ENCODE measurements around the gene KCNG2. TPM values are rescaled to one million over a fixed set of nuclear protein-coding genes. Genes with fewer than 3 reads are reported as not detected.

KCNG2 gene
- total RNA-seq, 1 experiment from 2014 or later = not detected

DNA sequence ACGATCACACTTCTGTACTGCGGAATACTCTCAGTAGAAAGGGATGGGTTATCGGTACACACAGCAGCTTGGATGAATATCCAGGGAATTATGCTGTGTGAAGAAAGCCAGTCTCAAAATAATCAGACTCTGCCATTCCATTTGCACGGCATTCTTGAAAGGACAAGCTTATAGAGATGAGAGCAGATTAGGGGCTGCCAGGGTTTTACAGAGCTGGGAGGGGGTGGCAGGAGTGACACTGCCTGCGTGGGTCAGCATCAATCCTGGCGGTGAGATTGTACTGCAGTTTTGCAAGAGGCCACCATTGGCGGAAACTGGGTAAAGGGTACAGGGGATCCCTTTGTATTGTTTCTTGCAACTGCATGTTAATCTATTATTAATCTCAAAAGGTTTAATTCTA lies 16.6 kb downstream of the KCNG2 start:
- intact Hi-C loops (cut with micrococcal nuclease; ENCODE audit: unreplicated experiment) = no loop called here
- no peaks in the 10 kb centered on the region for H3K36me3 ChIP-seq (ENCODE audit: control insufficient read depth, insufficient read depth, low read length)
- no peaks in the 10 kb centered on the region for H3K27me3 ChIP-seq (replicated peaks; ENCODE audit: control insufficient read depth, insufficient read depth, low read length)
- no peaks in the 10 kb centered on the region for H3K9me3 Mint-ChIP-seq (ENCODE audit: unreplicated experiment)
- no peak overlapping the region for H3K4me3 Mint-ChIP-seq (ENCODE audit: unreplicated experiment)
- H3K4me1 ChIP-seq = no peaks in the 10 kb centered on the region
- ChIA-PET POLR2A (no interaction called here), CTCF (no interaction called here)
- H3K4me3 ChIP-seq (ENCODE audit: low read depth, low read length) = no peak overlapping the region
- H3K36me3 Mint-ChIP-seq (ENCODE audit: insufficient read depth, unreplicated experiment) = no peaks in the 10 kb centered on the region
- no peak overlapping the region for H3K27ac Mint-ChIP-seq (ENCODE audit: unreplicated experiment)
- no TSS peak for BruUV-seq (replicated peaks)
- H3K27me3 Mint-ChIP-seq (ENCODE audit: insufficient read depth, unreplicated experiment) = peaks cover 2% of the 10 kb centered on the region
- H3K9me3 ChIP-seq = no peaks in the 10 kb centered on the region
- TF ChIP-seq, protein P1, sequence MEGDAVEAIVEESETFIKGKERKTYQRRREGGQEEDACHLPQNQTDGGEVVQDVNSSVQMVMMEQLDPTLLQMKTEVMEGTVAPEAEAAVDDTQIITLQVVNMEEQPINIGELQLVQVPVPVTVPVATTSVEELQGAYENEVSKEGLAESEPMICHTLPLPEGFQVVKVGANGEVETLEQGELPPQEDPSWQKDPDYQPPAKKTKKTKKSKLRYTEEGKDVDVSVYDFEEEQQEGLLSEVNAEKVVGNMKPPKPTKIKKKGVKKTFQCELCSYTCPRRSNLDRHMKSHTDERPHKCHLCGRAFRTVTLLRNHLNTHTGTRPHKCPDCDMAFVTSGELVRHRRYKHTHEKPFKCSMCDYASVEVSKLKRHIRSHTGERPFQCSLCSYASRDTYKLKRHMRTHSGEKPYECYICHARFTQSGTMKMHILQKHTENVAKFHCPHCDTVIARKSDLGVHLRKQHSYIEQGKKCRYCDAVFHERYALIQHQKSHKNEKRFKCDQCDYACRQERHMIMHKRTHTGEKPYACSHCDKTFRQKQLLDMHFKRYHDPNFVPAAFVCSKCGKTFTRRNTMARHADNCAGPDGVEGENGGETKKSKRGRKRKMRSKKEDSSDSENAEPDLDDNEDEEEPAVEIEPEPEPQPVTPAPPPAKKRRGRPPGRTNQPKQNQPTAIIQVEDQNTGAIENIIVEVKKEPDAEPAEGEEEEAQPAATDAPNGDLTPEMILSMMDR (IDR thresholded peaks at IDR 0.05; ENCODE audit: insufficient read depth in 1 of 2, low read depth in 1 of 2, low read length in 1 of 2, severe bottlenecking in 1 of 2, unreplicated experiment in 1 of 2) = no peak
- DNase-seq = no peak
- H3K4me1 Mint-ChIP-seq (ENCODE audit: low read depth, unreplicated experiment) = no peaks in the 10 kb centered on the region

DNA sequence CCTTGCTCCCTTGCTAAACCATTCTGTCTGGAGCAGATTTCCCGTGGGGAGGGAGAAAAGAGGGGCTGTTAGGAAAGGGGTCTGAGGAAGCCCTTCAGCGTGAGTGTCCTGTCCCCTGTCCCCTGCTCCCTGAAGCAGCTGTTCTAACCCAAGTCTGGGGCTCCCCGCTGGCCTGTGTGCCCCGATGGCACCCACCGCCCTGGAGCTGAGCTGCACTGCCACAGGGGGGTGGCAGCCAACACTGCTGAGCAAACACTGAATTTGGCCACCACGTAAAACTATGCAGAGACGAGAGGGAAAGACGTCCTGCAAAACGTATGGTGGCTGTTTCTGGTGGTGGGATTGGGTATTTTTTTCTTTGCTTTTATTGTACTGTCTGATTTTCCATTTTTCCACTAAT lies 17.9 kb downstream of the KCNG2 start:
- Mint-ChIP-seq H3K9me3 (ENCODE audit: unreplicated experiment) (no peaks in the 10 kb centered on the region), H3K27ac (ENCODE audit: unreplicated experiment) (no peak overlapping the region), H3K4me1 (ENCODE audit: low read depth, unreplicated experiment) (no peaks in the 10 kb centered on the region), H3K36me3 (ENCODE audit: insufficient read depth, unreplicated experiment) (no peaks in the 10 kb centered on the region), H3K27me3 (ENCODE audit: insufficient read depth, unreplicated experiment) (peaks cover 2% of the 10 kb centered on the region), H3K4me3 (ENCODE audit: unreplicated experiment) (no peak overlapping the region)
- no peaks in the 10 kb centered on the region for H3K4me1 ChIP-seq
- intact Hi-C loops (cut with micrococcal nuclease; ENCODE audit: unreplicated experiment) = no loop called here
- CTCF ChIA-PET = no interaction called here
- no peaks in the 10 kb centered on the region for H3K36me3 ChIP-seq (ENCODE audit: control insufficient read depth, insufficient read depth, low read length)
- TF ChIP-seq, protein P1 (IDR thresholded peaks at IDR 0.05; ENCODE audit: insufficient read depth in 1 of 2, low read depth in 1 of 2, low read length in 1 of 2, severe bottlenecking in 1 of 2, unreplicated experiment in 1 of 2) = no peak
- H3K27me3 ChIP-seq (replicated peaks; ENCODE audit: control insufficient read depth, insufficient read depth, low read length) = no peaks in the 10 kb centered on the region
- H3K9me3 ChIP-seq = no peaks in the 10 kb centered on the region
- no TSS peak for BruUV-seq (replicated peaks)
- no peak for DNase-seq
- POLR2A ChIA-PET = no interaction called here
- no peak overlapping the region for H3K4me3 ChIP-seq (ENCODE audit: low read depth, low read length)

DNA sequence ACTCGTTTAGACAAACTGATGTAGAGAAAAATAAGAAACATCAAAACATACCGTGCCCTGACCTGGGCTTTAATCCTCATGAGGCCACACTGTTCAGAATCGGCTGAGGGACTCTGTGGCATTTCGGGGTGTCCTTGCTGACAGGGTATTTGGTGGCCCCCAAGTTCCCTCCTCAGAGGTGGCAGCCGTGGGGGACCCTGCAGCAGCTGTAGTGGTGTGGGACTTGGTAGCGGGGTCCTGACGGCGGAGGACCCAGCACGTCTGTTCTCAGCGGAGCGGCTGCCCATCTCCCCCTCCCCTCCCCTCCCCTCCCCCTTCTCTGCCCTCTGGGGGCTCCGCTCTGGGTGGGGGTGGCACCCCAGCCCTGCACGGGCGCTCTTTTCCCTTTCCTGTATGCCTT lies 18.4 kb downstream of the KCNG2 start:
- intact Hi-C loops (cut with micrococcal nuclease; ENCODE audit: unreplicated experiment) = no loop called here
- DNase-seq = no peak
- H3K36me3 Mint-ChIP-seq (ENCODE audit: insufficient read depth, unreplicated experiment) = no peaks in the 10 kb centered on the region
- peaks cover 2% of the 10 kb centered on the region for H3K27me3 Mint-ChIP-seq (ENCODE audit: insufficient read depth, unreplicated experiment)
- no peak overlapping the region for H3K27ac Mint-ChIP-seq (ENCODE audit: unreplicated experiment)
- ChIA-PET POLR2A (no interaction called here), CTCF (no interaction called here)
- H3K27me3 ChIP-seq (replicated peaks; ENCODE audit: control insufficient read depth, insufficient read depth, low read length) = no peaks in the 10 kb centered on the region
- H3K4me3 ChIP-seq (ENCODE audit: low read depth, low read length) = no peak overlapping the region
- H3K4me1 ChIP-seq = no peaks in the 10 kb centered on the region
- H3K4me1 Mint-ChIP-seq (ENCODE audit: low read depth, unreplicated experiment) = no peaks in the 10 kb centered on the region
- no peak overlapping the region for H3K4me3 Mint-ChIP-seq (ENCODE audit: unreplicated experiment)
- H3K36me3 ChIP-seq (ENCODE audit: control insufficient read depth, insufficient read depth, low read length) = no peaks in the 10 kb centered on the region
- no peaks in the 10 kb centered on the region for H3K9me3 ChIP-seq
- TF ChIP-seq, protein P1 (IDR thresholded peaks at IDR 0.05; ENCODE audit: insufficient read depth in 1 of 2, low read depth in 1 of 2, low read length in 1 of 2, severe bottlenecking in 1 of 2, unreplicated experiment in 1 of 2) = no peak
- BruUV-seq (replicated peaks) = no TSS peak
- no peaks in the 10 kb centered on the region for H3K9me3 Mint-ChIP-seq (ENCODE audit: unreplicated experiment)
